Activated CD8-positive, alpha-beta memory T cell treated with anti-CD3 and anti-CD28 coated beads, Interleukin-2, amount 50 U/mL, for 4 hours (primary cell): Measurements from ENCODE around the gene KCND2.
"Not testable (repeated sequence)": the region's sequence is repeated elsewhere in the genome, so short reads cannot be mapped to it uniquely, and the experiment has no call there.

ENCODE experiments used
- DNase-seq: peaks from one replicate; pipeline ENCODE4 v3.0.0-alpha.2; 2020

The KCND2 gene

GRCh38 chr7:120272701-120273475 lies at the start of gene KCND2:
TSS of gene KCND2 (plus strand) at chr7:120273175.
- no peak for DNase-seq

DNA sequence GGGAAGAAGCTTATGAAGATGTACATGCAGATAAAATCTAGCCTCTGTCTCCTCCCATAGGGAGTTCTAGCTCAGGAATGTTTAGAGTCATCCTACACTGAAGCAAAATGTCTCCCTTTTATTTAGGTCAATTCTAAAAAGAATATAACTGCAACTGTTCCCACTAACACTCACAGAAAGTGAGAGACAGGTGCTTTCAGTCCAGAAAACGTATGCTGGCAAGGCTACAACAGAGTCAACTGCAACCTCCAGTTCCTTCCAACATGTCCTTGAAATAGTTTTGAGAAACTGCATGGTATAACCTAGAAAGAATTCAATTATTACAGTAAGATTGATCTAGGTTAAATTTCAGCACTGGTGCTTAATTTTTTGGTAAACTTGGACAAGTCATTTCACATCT lies 46.8 kb upstream of the KCND2 start:
- no peak for DNase-seq

- DNase-seq: no peak
Measured at GRCh38 chr7:120227255-120227654, 45.7 kb upstream of the KCND2 start.

DNA sequence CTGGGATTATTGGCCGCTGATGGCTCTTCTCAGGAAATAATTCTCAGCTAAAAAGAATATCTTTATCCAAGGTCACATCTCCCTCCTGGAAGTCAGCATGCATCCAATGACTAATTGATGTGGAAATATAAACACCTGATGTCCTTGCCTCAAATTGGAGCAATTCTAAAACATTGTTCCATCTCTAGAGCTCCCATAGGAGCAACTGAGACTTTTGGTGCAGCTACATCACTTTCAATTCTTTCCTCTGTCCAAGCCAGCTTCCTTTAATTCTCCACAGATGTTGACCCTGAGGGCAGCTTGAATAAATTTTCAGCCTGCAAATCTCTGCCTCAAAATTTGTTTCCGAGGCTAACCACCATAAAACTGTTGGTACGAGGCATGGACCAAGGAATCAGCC lies 43.9 kb upstream of the KCND2 start:
- no peak for DNase-seq

- DNase-seq: no peak
Measured at GRCh38 chr7:120233338-120233737, 39.6 kb upstream of the KCND2 start.

DNA sequence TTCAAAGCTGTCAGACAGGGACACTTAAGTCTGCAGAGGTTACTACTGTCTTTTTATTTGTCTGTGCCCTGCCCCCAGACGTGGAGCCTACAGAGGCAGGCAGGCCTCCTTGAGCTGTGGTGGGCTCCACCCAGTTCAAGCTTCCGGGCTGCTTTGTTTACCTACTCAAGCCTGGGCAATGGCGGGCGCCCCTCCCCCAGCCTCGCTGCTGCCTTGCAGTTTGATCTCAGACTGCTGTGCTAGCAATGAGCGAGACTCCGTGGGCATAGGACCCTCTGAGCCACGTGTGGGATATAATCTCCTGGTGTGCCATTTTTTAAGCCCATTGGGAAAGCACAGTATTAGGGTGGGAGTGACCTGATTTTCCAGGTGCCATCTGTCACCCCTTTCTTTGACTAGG lies 32.6 kb upstream of the KCND2 start:
- not testable (repeated sequence) for DNase-seq

- no peak for DNase-seq
Measured at GRCh38 chr7:120241973-120242372, 31.0 kb upstream of the KCND2 start.

DNA sequence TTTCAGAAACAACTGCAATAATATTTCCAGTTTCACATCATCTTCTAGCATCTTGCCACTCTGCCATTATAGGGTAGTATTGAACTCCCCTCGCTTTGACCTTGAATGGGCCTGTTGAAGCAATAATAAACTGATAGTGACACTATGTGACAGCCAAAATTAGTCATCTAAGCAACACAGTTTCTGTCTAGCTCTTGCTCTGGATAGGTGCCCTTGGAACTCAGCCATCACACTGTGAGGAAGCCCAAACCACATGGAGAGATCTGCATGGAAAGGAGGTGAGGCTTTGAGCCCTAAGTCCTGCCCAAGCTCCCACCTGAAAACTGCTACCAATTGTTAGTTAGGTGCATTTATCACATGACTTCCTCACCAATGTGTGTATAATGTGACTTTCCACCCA lies 18.1 kb upstream of the KCND2 start:
- DNase-seq: no peak

DNA sequence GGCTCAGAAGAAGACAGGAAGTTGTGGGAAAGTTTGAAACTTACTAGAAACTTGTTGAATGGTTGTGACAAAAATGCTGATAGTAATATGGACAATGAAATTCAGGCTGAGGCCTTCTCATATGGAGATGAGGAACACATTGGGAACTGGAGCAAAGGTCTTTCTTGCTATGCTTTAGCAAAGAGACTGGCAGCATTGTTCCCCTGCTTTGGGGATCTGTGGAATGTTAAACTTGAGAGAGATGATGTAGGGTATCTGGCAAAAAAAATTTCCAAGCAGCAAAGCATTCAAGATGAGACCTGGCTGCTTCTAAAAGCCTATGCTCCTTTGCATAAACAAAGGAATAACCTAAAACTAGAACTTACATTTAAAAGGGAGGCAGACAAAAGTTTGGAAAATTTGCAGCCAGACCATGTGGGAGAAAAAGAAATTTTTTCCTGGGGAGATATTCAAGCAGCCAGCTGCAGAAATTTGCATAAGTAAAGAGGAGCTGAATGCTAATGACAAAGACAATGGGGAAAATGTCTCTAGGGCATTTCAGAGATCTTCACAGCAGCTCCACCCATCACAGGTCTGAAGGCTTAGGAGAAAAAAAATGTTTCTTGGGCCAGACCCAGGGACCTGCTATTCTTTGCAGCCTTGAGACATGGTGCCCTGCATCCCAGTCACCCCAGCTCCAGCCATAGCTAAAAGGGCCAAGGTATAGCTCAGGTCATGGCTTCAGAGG lies 16.5 kb upstream of the KCND2 start:
- no peak for DNase-seq

DNA sequence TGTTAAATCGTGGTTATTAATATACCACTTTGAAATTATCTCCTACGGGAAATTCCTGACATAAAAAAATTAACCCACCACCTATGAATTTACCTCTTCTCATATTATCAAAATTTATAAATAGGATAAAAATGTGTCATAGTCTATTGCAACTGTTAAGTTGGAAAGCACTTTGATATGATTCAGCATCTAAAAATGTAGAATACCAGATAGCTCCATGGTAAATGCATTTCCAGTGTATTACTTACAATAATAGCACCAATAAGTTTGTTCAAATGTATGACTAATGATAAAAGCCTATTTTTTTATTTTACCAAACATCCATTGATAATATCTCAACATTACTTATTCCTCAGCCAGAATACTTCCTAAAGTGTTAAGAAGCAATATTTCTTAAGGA lies 13.6 kb upstream of the KCND2 start:
- no peak for DNase-seq

- no peak for DNase-seq
Measured at GRCh38 chr7:120260111-120260510, 12.9 kb upstream of the KCND2 start.

- DNase-seq: no peak
Measured at GRCh38 chr7:120272261-120272660, 714 bp upstream of the KCND2 start.

DNA sequence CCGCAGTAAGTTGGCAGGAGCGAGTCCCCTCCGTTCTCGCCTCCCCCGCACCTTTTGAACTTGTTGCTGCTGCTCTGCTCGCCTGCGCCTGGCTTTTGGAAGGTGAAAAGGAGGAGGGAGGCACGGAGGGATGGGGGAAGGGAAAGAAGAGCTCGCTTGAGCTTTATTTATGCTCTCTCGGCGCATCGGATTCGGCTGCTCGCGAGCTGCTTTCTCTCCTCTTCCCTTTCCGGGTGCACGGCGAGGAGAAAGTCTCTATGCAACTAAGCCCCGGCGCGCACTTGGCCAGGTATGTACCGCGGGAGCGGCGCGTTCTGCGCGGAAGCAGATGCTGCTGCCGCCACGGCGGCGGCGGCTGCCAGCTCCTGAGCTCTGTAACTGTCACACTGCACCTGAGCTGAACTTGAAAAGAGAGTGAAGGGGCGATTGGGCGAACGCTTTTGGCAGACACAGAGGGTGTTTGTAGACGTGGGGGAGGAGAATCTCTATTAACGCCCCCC lies 551 bp downstream of the KCND2 start:
- DNase-seq: no peak

- DNase-seq: no peak
Measured at GRCh38 chr7:120274482-120274881, 1.5 kb downstream of the KCND2 start.

DNA sequence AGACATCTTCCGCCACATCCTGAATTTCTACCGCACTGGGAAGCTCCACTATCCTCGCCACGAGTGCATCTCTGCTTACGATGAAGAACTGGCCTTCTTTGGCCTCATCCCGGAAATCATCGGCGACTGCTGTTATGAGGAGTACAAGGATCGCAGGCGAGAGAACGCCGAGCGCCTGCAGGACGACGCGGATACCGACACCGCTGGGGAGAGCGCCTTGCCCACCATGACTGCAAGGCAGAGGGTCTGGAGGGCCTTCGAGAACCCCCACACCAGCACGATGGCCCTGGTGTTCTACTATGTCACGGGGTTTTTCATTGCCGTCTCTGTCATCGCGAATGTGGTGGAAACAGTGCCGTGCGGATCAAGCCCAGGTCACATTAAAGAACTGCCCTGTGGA lies 1.9 kb downstream of the KCND2 start:
- DNase-seq: no peak

- DNase-seq: no peak
Measured at GRCh38 chr7:120276720-120277119, 3.7 kb downstream of the KCND2 start.

DNA sequence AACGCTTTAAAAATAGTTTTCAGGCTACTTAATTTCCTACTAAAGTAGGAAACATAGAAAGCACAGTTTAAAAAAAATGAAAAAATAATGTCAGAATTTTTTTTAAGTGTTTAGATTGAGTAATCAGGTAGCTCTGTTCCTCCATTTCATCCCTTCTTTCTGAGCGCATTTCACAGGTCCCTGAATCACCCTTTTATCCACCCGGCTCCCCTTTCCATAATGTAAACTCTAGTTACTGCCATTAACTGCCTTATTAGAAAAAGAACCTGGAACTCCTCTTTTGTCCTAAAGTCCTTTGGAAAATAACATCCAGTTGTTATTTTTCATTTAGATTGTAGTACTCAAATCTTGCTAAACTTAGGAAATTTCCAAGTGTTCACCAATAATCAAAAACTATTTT lies 5.8 kb downstream of the KCND2 start:
- DNase-seq: no peak

DNA sequence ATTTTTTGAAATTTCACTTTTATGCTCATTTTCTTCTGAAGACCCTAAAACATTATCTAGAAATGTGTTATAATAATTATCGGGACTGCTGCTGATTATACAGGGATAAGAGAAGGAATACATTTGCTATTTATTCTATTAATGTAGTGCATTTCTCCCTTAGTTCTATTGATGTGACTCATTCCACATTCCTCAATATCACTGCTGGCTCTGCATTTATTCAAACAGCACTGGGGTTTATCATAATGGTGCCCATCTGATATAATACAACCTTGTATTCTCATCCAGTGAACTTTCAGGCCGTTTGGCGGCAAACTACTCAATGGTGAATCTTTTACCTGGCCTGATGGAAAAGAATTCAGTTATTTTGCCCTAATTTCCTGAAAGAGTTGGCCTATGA lies 7.8 kb downstream of the KCND2 start:
- no peak for DNase-seq

DNA sequence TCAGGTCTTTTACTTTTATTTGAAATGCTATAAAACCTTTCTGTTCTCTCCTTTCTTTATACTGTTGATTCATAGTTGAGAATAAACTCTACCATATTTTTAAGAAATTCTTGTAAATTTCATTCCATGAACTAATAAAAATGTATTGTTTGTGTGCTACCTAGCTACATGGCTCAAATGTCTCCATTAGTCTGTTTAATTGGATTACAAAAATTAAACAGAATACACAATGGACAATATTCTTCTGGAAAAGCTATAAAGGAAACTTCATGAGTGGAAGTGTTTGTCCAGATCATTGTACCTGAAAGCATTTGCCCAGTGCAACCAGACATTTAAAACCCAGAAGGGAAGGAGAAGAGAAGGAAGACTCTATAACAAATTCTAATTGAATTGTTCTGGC lies 20.1 kb downstream of the KCND2 start:
- DNase-seq: no peak

DNA sequence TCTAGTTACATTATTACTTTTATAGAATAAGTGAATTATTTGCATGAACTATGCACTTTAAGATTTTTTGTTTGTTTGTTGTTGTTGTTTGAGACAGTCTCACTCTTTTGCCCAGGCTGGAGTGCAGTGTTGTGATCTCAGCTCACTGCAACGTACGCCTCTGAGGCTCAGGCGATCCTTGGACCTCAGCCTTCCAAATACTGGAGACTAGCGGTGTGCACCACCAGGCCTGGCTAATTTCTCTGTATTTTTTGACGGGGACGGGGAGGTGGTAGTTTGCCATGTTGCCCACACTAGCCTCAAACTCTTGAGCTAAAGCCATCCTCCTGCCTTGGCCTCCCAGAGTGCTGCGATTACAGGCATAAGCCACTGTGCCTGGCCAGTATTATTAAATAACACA lies 29.2 kb downstream of the KCND2 start:
- DNase-seq: no peak

DNA sequence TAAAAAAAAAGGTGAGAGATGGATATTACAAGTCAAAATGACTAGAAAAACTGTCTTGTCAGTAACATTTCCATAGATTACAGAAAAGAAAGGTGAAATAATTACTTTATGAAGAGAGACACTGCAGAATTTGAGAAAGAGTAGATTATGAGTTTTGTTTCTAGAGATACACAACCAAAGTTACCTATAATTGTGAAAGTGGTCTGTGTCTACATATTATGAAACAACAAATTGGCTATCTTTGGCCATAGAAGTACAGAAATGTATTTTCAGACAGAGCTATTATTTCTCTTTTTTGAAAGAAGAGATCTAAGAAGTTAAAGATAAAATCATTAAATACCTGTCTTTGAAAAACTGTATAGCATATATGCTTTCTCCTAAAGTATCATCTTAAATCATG lies 30.1 kb downstream of the KCND2 start:
- DNase-seq: no peak

- no peak for DNase-seq
Measured at GRCh38 chr7:120304674-120305073, 31.7 kb downstream of the KCND2 start.

DNA sequence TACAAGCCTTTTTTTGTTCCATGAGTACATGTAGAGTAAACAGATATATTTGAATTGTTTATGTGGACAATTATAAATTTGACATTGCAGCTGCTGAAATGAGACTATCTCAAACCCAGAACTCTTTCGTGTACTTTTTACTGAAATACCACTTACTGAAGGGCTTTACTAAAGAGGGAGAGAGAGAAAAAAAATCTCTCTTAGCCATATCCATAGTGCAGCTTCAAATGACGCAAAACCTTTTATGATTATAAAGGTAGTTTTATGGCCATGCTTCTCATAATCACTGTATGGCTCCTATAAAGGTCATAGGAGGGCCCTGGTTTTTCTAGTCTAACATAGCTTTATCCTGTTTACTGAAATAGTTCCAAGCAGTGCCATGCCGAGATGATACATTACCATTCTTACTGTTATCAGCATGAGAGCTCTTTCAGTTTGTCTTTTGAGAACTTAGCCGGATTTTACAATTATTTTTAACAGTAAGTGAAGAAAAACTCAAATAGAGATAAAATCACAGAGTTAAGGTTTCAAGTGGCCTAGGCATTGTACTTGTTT lies 35.1 kb downstream of the KCND2 start:
- no peak for DNase-seq
